ENCODE results near the gene GNAQ. TPM values are rescaled to one million over a fixed set of nuclear protein-coding genes. Genes with fewer than 3 reads are reported as not detected.

GNAQ gene
- total and polyA plus RNA-seq, 2 experiments from 2014 or later = 21.1 to 43.1 TPM

GRCh38 chr9:77926371-77926878 is 105.2 kb downstream of the GNAQ start:
- Mint-ChIP-seq H3K27ac (peak overlapping the region; percentile 63), H3K27me3 (ENCODE audit: insufficient read depth, low read depth, poor library complexity) (peaks cover 2% of the 10 kb centered on the region), H3K4me1 (peaks cover 15% of the 10 kb centered on the region; the same call in 2 of the 3 replicates), H3K4me3 (no peak overlapping the region), H3K36me3 (ENCODE audit: low read depth) (0 out of 3 replicates have a peak, but pooled peaks cover 6% of the 10 kb centered on the region), H3K9me3 (no peaks in the 10 kb centered on the region)
- Histone ChIP-seq H3K36me3 (ENCODE audit: insufficient read depth) (no peaks in the 10 kb centered on the region), H4K20me1 (replicated peaks; ENCODE audit: insufficient read depth) (no peaks in the 10 kb centered on the region), H3K27me3 (ENCODE audit: insufficient read depth) (no peaks in the 10 kb centered on the region), H3K4me2 (no peak overlapping the region), H3K4me1 (ENCODE audit: insufficient read depth) (0 out of 2 replicates have a peak, but pooled peaks cover 4% of the 10 kb centered on the region), H3K9me2 (ENCODE audit: insufficient read depth) (no peaks in the 10 kb centered on the region), H3K27ac (ENCODE audit: low read depth) (no peak overlapping the region), H3K79me2 (replicated peaks; ENCODE audit: insufficient read depth) (peaks cover 32% of the 10 kb centered on the region), H3F3A (replicated peaks; ENCODE audit: low read depth) (no peaks in the 10 kb centered on the region), H2AFZ (no peak overlapping the region), H3K4me3 (no peak overlapping the region)
- ATAC-seq (no peak), DNase-seq (ENCODE audit: low spot score) (no peak)
- TF ChIP-seq CTCF (conservative IDR thresholded peaks at IDR 0.05; ENCODE audit: low read depth in 2 of 2) (no peak), REST (IDR thresholded peaks at IDR 0.05; ENCODE audit: unreplicated experiment) (no peak), EZH2phosphoT487 (IDR thresholded peaks at IDR 0.05; ENCODE audit: unreplicated experiment) (no peak), ZNF462 (CRISPR knock-in tag; IDR thresholded peaks at IDR 0.05) (no peak), NANOG (IDR thresholded peaks at IDR 0.05; ENCODE audit: borderline replicate concordance) (no peak), JUNB (IDR thresholded peaks at IDR 0.05; ENCODE audit: unreplicated experiment) (no peak), POLR2AphosphoS5 (IDR thresholded peaks at IDR 0.05; ENCODE audit: low read depth) (no peak), CREB1 (CRISPR knock-in tag; IDR thresholded peaks at IDR 0.05; ENCODE audit: low read depth) (no peak), ETS1 (IDR thresholded peaks at IDR 0.05) (no peak)
